ENCODE data around the gene FOXP1. TPM values are rescaled to one million over a fixed set of nuclear protein-coding genes. Genes with fewer than 3 reads are reported as not detected.

FOXP1 gene
- total RNA-seq, 2 donors from 2014 or later, result 41.7 to 94.3 TPM

- no peak overlapping the region for H3K4me3 ChIP-seq (ENCODE audit: low read length)
- Mint-ChIP-seq H3K27ac (no peak overlapping the region), H3K4me3 (no peak overlapping the region), H3K27me3 (ENCODE audit: insufficient read depth) (no peaks in the 10 kb centered on the region), H3K4me1 (peaks cover 32% of the 10 kb centered on the region), H3K9me3 (no peaks in the 10 kb centered on the region), H3K36me3 (ENCODE audit: low read depth) (no peaks in the 10 kb centered on the region)
- TF ChIP-seq CTCF (conservative IDR thresholded peaks at IDR 0.05), result no peak
- no peak overlapping the region for H3K9ac ChIP-seq (ENCODE audit: extremely low read depth, low read length, poor library complexity, severe bottlenecking)
- no peaks in the 10 kb centered on the region for H3K27me3 ChIP-seq (ENCODE audit: control insufficient read depth, insufficient read depth, low read length, poor library complexity, severe bottlenecking)
- no peaks in the 10 kb centered on the region for H3K36me3 ChIP-seq (ENCODE audit: control insufficient read depth, insufficient read depth, low read length)
- 89 to 91% methylated on average over 1 to 3 of the region's 3 CpGs for WGBS, 2 experiments (ENCODE audit: insufficient coverage in 1 of 2, insufficient read length in 1 of 2)
- DNase-seq, result no peak
- H3K9me3 ChIP-seq (ENCODE audit: control insufficient read depth, low read length), result no peaks in the 10 kb centered on the region
- no peak overlapping the region for H3K27ac ChIP-seq (ENCODE audit: low read depth, low read length)
- peaks cover 13% of the 10 kb centered on the region for H3K4me1 ChIP-seq (ENCODE audit: control insufficient read depth, insufficient read depth, low read length)
These were observed 74.5 kb downstream of the FOXP1 start for GRCh38 chr3:71509066-71509465.

- H3K27ac Mint-ChIP-seq, result no peak overlapping the region
These were observed 77.7 kb downstream of the FOXP1 start for GRCh38 chr3:71505767-71506350.

GRCh38 chr3:71504250-71505036 lies 79.1 kb downstream of the FOXP1 start:
- Mint-ChIP-seq H3K4me3 (no peak overlapping the region), H3K4me1 (peaks cover 48% of the 10 kb centered on the region)
- DNase-seq, result no peak

More at GRCh38 chr3:71505767-71506350, 77.7 kb downstream of the FOXP1 start:
- H3K27ac ChIP-seq (ENCODE audit: low read depth, low read length), result peak overlapping the region; percentile 49
- H3K4me1 ChIP-seq (ENCODE audit: control insufficient read depth, insufficient read depth, low read length), result peaks cover 4% of the 10 kb centered on the region
- no peak for TF ChIP-seq CTCF (conservative IDR thresholded peaks at IDR 0.05)
- Mint-ChIP-seq H3K4me1 (peaks cover 45% of the 10 kb centered on the region), H3K4me3 (no peak overlapping the region), H3K27me3 (ENCODE audit: insufficient read depth) (no peaks in the 10 kb centered on the region), H3K9me3 (no peaks in the 10 kb centered on the region), H3K36me3 (ENCODE audit: low read depth) (peaks cover 5% of the 10 kb centered on the region)
- no peak overlapping the region for H3K4me3 ChIP-seq (ENCODE audit: low read length)
- no peaks in the 10 kb centered on the region for H3K36me3 ChIP-seq (ENCODE audit: control insufficient read depth, insufficient read depth, low read length)
- H3K27me3 ChIP-seq (ENCODE audit: control insufficient read depth, insufficient read depth, low read length, poor library complexity, severe bottlenecking), result no peaks in the 10 kb centered on the region
- H3K9ac ChIP-seq (ENCODE audit: extremely low read depth, low read length, poor library complexity, severe bottlenecking), result no peak overlapping the region
- H3K9me3 ChIP-seq (ENCODE audit: control insufficient read depth, low read length), result no peaks in the 10 kb centered on the region
- DNase-seq, result no peak
- WGBS, 2 experiments (ENCODE audit: insufficient coverage in 1 of 2, insufficient read length in 1 of 2), result 85 to 88% methylated on average over 9 to 10 of the region's 10 CpGs

More at GRCh38 chr3:71504250-71505036, 79.1 kb downstream of the FOXP1 start:
- no peaks in the 10 kb centered on the region for H3K27me3 Mint-ChIP-seq (ENCODE audit: insufficient read depth)
- Histone ChIP-seq H3K27ac (ENCODE audit: low read depth, low read length) (no peak overlapping the region), H3K36me3 (ENCODE audit: control insufficient read depth, insufficient read depth, low read length) (no peaks in the 10 kb centered on the region), H3K4me3 (ENCODE audit: low read length) (no peak overlapping the region), H3K4me1 (ENCODE audit: control insufficient read depth, insufficient read depth, low read length) (no peaks in the 10 kb centered on the region), H3K9me3 (ENCODE audit: control insufficient read depth, low read length) (no peaks in the 10 kb centered on the region), H3K9ac (ENCODE audit: extremely low read depth, low read length, poor library complexity, severe bottlenecking) (no peak overlapping the region), H3K27me3 (ENCODE audit: control insufficient read depth, insufficient read depth, low read length, poor library complexity, severe bottlenecking) (no peaks in the 10 kb centered on the region)
- H3K27ac Mint-ChIP-seq, result no peak overlapping the region
- 93 to 95% methylated on average over 8 to 15 of the region's 15 CpGs for WGBS, 2 experiments (ENCODE audit: insufficient coverage in 1 of 2, insufficient read length in 1 of 2)
- no peak for TF ChIP-seq CTCF (conservative IDR thresholded peaks at IDR 0.05)
- H3K9me3 Mint-ChIP-seq, result no peaks in the 10 kb centered on the region
- H3K36me3 Mint-ChIP-seq (ENCODE audit: low read depth), result peaks cover 5% of the 10 kb centered on the region
